ENCODE results near the gene CERS3. TPM values are rescaled to one million over a fixed set of nuclear protein-coding genes. Genes with fewer than 3 reads are reported as not detected.

The CERS3 gene
- total RNA-seq, 1 donor from 2014 or later = not detected

DNA sequence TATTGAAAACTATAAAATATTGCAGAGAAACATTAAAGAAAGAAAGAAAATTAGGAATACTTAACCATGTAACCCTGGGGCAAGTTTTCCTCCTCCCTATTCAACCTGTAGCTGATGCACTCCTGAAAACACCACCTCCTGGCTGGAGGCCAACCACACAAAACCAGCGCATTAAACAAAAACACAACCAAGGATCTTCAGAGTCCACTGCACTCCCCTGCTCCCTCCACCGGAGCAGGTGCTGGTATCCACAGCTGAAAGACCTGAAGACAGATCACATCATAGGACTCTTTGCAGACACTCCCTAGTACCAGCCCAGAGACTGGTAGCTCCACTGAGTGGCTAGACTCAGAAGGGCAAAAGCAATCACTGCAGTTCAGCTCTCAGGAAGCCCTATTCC lies 173.4 kb downstream of the CERS3 start:
- H3K4me3 Mint-ChIP-seq (ENCODE audit: low read depth) = no peak overlapping the region
- no peaks in the 10 kb centered on the region for H3K4me1 Mint-ChIP-seq (ENCODE audit: low read depth)
- peaks cover 18% of the 10 kb centered on the region for H3K9me3 Mint-ChIP-seq (ENCODE audit: low read depth)
- H3K36me3 Mint-ChIP-seq (ENCODE audit: insufficient read depth) = no peaks in the 10 kb centered on the region
- DNase-seq (ENCODE audit: low spot score, unreplicated experiment) = no peak
- H3K27me3 Mint-ChIP-seq = peaks cover 30% of the 10 kb centered on the region
- H3K27ac Mint-ChIP-seq = no peak overlapping the region
- TF ChIP-seq, protein P1, sequence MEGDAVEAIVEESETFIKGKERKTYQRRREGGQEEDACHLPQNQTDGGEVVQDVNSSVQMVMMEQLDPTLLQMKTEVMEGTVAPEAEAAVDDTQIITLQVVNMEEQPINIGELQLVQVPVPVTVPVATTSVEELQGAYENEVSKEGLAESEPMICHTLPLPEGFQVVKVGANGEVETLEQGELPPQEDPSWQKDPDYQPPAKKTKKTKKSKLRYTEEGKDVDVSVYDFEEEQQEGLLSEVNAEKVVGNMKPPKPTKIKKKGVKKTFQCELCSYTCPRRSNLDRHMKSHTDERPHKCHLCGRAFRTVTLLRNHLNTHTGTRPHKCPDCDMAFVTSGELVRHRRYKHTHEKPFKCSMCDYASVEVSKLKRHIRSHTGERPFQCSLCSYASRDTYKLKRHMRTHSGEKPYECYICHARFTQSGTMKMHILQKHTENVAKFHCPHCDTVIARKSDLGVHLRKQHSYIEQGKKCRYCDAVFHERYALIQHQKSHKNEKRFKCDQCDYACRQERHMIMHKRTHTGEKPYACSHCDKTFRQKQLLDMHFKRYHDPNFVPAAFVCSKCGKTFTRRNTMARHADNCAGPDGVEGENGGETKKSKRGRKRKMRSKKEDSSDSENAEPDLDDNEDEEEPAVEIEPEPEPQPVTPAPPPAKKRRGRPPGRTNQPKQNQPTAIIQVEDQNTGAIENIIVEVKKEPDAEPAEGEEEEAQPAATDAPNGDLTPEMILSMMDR (IDR thresholded peaks at IDR 0.05; ENCODE audit: unreplicated experiment) = no peak

DNA sequence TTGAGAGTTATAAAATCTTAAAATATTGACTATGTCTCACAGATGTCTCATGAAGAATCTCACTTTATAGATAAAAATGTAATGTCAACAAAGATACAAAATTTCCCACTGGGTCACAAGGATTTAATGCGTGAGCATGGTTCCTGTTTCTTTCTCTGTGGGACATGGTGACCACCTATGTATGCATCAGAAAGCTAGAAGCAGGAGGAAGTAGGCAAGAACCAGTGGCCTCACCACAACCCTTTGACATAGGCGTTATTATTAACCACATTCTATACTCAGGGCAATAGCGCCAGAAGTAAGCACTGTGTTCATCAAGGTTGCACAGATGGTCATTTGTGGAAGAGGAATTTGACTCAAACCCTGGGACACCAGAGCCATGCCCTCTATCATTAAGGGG lies 175.3 kb downstream of the CERS3 start:
- no peak for DNase-seq (ENCODE audit: low spot score, unreplicated experiment)
- H3K9me3 Mint-ChIP-seq (ENCODE audit: low read depth) = peaks cover 2% of the 10 kb centered on the region
- TF ChIP-seq, protein P1 (IDR thresholded peaks at IDR 0.05; ENCODE audit: unreplicated experiment) = no peak
- H3K27ac Mint-ChIP-seq = no peak overlapping the region
- no peaks in the 10 kb centered on the region for H3K36me3 Mint-ChIP-seq (ENCODE audit: insufficient read depth)
- no peaks in the 10 kb centered on the region for H3K4me1 Mint-ChIP-seq (ENCODE audit: low read depth)
- H3K27me3 Mint-ChIP-seq = peaks cover 31% of the 10 kb centered on the region
- H3K4me3 Mint-ChIP-seq (ENCODE audit: low read depth) = no peak overlapping the region

DNA sequence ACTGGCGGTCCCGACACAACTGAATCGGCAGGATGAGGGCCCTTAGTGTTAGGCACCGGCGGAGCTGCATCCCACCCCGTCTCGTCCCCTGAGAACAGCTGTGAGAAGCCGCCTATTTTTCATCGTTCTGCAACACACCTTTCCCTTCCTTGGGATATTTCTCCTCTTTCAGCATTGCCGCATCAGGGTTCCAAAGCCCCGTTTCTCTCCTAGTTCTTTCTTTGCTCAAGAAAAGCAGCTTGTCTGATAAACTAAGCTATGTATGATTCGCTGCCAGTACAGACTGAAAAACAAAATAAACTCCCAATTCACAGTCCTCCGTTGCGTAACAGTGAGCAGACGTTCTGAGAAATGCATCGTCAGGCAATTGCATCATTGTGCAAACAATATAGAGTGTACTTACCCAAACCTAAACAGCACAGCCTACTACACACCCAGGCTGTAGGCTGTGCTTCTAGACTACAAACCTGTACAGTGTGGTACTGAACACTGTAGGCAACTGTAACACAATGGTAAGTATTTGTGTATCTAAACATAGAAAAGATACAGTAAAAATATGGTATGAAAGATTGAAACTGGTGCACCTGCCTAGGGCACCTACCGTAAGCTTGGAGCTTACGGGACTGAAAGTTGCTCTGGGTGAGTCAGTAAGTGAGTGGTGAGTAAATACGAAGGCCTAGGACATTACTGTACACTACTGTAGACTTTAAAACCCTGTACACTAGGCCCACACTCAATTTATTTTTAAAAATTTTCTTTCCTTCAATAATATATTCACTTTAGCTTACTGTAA lies 178.1 kb downstream of the CERS3 start:
- no peak for DNase-seq (ENCODE audit: low spot score, unreplicated experiment)
- Mint-ChIP-seq H3K27ac (peak overlapping the region; percentile 89), H3K36me3 (ENCODE audit: insufficient read depth) (no peaks in the 10 kb centered on the region), H3K27me3 (peaks cover 35% of the 10 kb centered on the region), H3K4me1 (ENCODE audit: low read depth) (no peaks in the 10 kb centered on the region), H3K9me3 (ENCODE audit: low read depth) (no peaks in the 10 kb centered on the region), H3K4me3 (ENCODE audit: low read depth) (peak overlapping the region; percentile 85)
- TF ChIP-seq, protein P1 (IDR thresholded peaks at IDR 0.05; ENCODE audit: unreplicated experiment) = no peak

Other genes with a start within 250 kb of the CERS3 start
- gene ADAMTS17, start 187.0 kb downstream of the CERS3 start, total RNA-seq = 3.5 and 4.7 TPM in 2 replicates
- gene LINS1, start 73.2 kb upstream of the CERS3 start, total RNA-seq = 17.7 and 19.8 TPM in 2 replicates
- gene ASB7, start 73.6 kb upstream of the CERS3 start, total RNA-seq = 17.4 and 18.9 TPM in 2 replicates